Endothelial cell of umbilical vein (primary cell): ENCODE results near the gene HMGXB3. TPM values are rescaled to one million over a fixed set of nuclear protein-coding genes. Genes with fewer than 3 reads are reported as not detected.

ENCODE experiments used
- BruUV-seq: library from RNA; stranded (reverse); fragments of 400-500 nt; replicated peaks from 2 replicates; lab custom pipeline; 2021; lab: Mats Ljungman, UMichigan
- CTCF ChIA-PET: fragments of 300-600, 350-600 bp; sonication (Branson Sonifier 250); formaldehyde crosslinking; loops from one replicate; lab custom pipeline; 2021; ENCODE audit warnings: antibody characterized with exemption, inconsistent platforms; lab: Charles Lee
- POLR2A ChIA-PET: fragments of 300-600, 350-600 bp; sonication (Branson Sonifier 250); formaldehyde crosslinking; loops from one replicate; lab custom pipeline; 2021; ENCODE audit warnings: antibody characterized with exemption, inconsistent platforms; lab: Charles Lee
- DNase-seq: peaks from one replicate; pipeline ENCODE4 v3.0.0-alpha.2; 2011; ENCODE audit warnings: low read depth, low spot score
- FAIRE-seq: peaks from 2 replicates; lab custom pipeline; 2011; peaks lifted over from hg19 to GRCh38; lab: Jason Lieb, UNC
- H2AFZ ChIP-seq: 2 replicates; pipeline ENCODE4 v1.6.0; 2012; ENCODE audit warnings: low read depth, low read length, control low read depth, inconsistent platforms
- H3K27ac ChIP-seq: 2 replicates; pipeline ENCODE4 v1.5.1; 2011; ENCODE audit warnings: low read depth, mild to moderate bottlenecking, control low read depth, low read length, moderate library complexity; ENCODE audit not compliant: insufficient read depth
- H3K27me3 ChIP-seq, 2 experiments: 2 replicates each; pipeline versions ENCODE4 v1.6.0 to v1.6.1; 2011; ENCODE audit warnings: low read length in 2 of 2, mixed read lengths in 1 of 2; ENCODE audit not compliant: control insufficient read depth in 2 of 2, insufficient read depth in 2 of 2
- H3K36me3 ChIP-seq, 2 experiments: 2 replicates in 1 of 2; 3 replicates in 1 of 2; pipeline ENCODE4 v1.5.1; 2011; ENCODE audit warnings: low read length in 2 of 2, mild to moderate bottlenecking in 1 of 2, moderate library complexity in 1 of 2; ENCODE audit not compliant: control insufficient read depth in 2 of 2, insufficient read depth in 2 of 2; ENCODE audit errors: extremely low read depth in 1 of 2
- H3K4me1 ChIP-seq: 3 replicates; pipeline ENCODE4 v1.5.1; 2011; ENCODE audit warnings: mild to moderate bottlenecking, low read length; ENCODE audit not compliant: control insufficient read depth, insufficient read depth; ENCODE audit errors: extremely low read depth
- H3K4me2 ChIP-seq: 2 replicates; pipeline ENCODE4 v1.6.1; 2011; ENCODE audit warnings: low read length, control low read depth, mixed read lengths; ENCODE audit not compliant: insufficient read depth
- H3K4me3 ChIP-seq, 3 experiments: fragments of 200-600 bp in 1 of 3; sonication (generic), shearing (Covaris generic) in 1 of 3; replicated peaks in 1 of 3; 2 replicates each; pipeline ENCODE4 v1.5.1; 2011 to 2016; ENCODE audit warnings: control low read depth in 3 of 3, low read length in 3 of 3, mild to moderate bottlenecking in 2 of 3, inconsistent platforms in 1 of 3, low read depth in 1 of 3, moderate library complexity in 1 of 3; ENCODE audit not compliant: insufficient read depth in 1 of 3
- H3K79me2 ChIP-seq: 2 replicates; pipeline ENCODE4 v1.6.0; 2012; ENCODE audit warnings: low read length, inconsistent platforms; ENCODE audit not compliant: control insufficient read depth, insufficient read depth
- H3K9ac ChIP-seq: replicated peaks from 2 replicates; pipeline ENCODE3; 2011; ENCODE audit warnings: low read length, control low read depth; ENCODE audit not compliant: insufficient read depth; ENCODE audit errors: extremely low read depth
- H3K9me1 ChIP-seq: replicated peaks from 3 replicates; pipeline ENCODE4 v1.6.0; 2011; ENCODE audit warnings: mild to moderate bottlenecking, low read length; ENCODE audit not compliant: control insufficient read depth, insufficient read depth; ENCODE audit errors: extremely low read depth
- H3K9me3 ChIP-seq: replicated peaks from 2 replicates; pipeline ENCODE4 v1.5.1; 2012; ENCODE audit warnings: low read length, inconsistent platforms; ENCODE audit not compliant: control insufficient read depth, insufficient read depth
- H4K20me1 ChIP-seq: replicated peaks from 2 replicates; pipeline ENCODE3; 2011; ENCODE audit warnings: mild to moderate bottlenecking, low read length; ENCODE audit not compliant: control insufficient read depth, insufficient read depth; ENCODE audit errors: extremely low read depth
- EZH2 ChIP-seq: IDR thresholded peaks from 2 replicates; pipeline ENCODE4 v1.6.1; 2012; ENCODE audit warnings: borderline replicate concordance, low read depth, mild to moderate bottlenecking, moderate library complexity, low read length, inconsistent platforms; ENCODE audit not compliant: severe bottlenecking
- FOS ChIP-seq: IDR thresholded peaks from 2 replicates; pipeline ENCODE4 v1.6.1; 2011; ENCODE audit warnings: mild to moderate bottlenecking, low read length, moderate library complexity, borderline replicate concordance; ENCODE audit not compliant: insufficient read depth
- GATA2 ChIP-seq: IDR thresholded peaks from 2 replicates; pipeline ENCODE4 v1.7.0; 2011; ENCODE audit warnings: low read depth, mild to moderate bottlenecking, moderate library complexity, mixed read lengths, low read length; ENCODE audit not compliant: insufficient read length, insufficient read depth
- JUN ChIP-seq: IDR thresholded peaks from 2 replicates; pipeline ENCODE4 v1.6.1; 2011; ENCODE audit warnings: borderline replicate concordance, low read depth; ENCODE audit not compliant: insufficient read length, insufficient read depth
- MAX ChIP-seq: IDR thresholded peaks from 2 replicates; pipeline ENCODE4 v1.6.1; 2011; ENCODE audit not compliant: insufficient read depth, insufficient read length
- MYC ChIP-seq: IDR thresholded peaks from one replicate; pipeline ENCODE4 v1.6.1; 2011; ENCODE audit warnings: mild to moderate bottlenecking, low read depth, low read length
- POLR2A ChIP-seq: IDR thresholded peaks from 2 replicates; pipeline ENCODE4 v1.6.1; 2012; ENCODE audit warnings: low read depth, mild to moderate bottlenecking, control low read depth, low read length
- dilution Hi-C: fragments of 300-500 bp; cut with MboI; formaldehyde crosslinking; loops from one replicate; pipeline ENCODE4 v1.15.0; 2019; ENCODE audit warnings: low sequenced_read_pairs; ENCODE audit not compliant: extremely low pct_ligation_motif_present
- intact Hi-C: fragments of 100-400 bp; cut with micrococcal nuclease; formaldehyde crosslinking; loops from one replicate; pipeline ENCODE4 v1.10.0; 2022
- polyA plus RNA-seq, 4 experiments: library from polyadenylated mRNA; depleted of rRNA in 3 of 4; stranded (reverse) in 3 of 4; unstranded in 1 of 4; fragments of >200 nt; gene quantifications; 2 replicates each; pipeline versions ENCODE4 v1.2.1 to v1.2.3, GENCODE V29; 2011 to 2012; ENCODE audit warnings: missing spikeins in 1 of 4
- total RNA-seq: library from RNA; stranded (reverse); gene quantifications from 2 replicates; pipeline ENCODE4 v1.2.3, GENCODE V29; 2021

The HMGXB3 gene
- total and polyA plus RNA-seq, 2 donors (not counting 3 experiments of a cell fraction or from before 2014, with no cell fraction given): 34.8 to 52.6 TPM

- peaks cover 30% of the 10 kb centered on the region for H3K4me1 ChIP-seq
- H3K4me2 ChIP-seq: no peak overlapping the region
- no peak overlapping the region for H3K4me3 ChIP-seq
- H2AFZ ChIP-seq: no peak overlapping the region
- peaks cover 14 to 45% of the 10 kb centered on the region in 2 experiments for H3K36me3 ChIP-seq
- intact Hi-C loops: no loop called here
- ChIA-PET POLR2A (no interaction called here), CTCF (interaction anchor here (0.9 to 3.9 kb wide), 2 partner anchors 9 to 12 kb away, joined by 3 to 11 read pairs; no protein-coding TSS in a partner anchor)
- no peaks in the 10 kb centered on the region for H3K9me1 ChIP-seq
- no peaks in the 10 kb centered on the region for H3K27me3 ChIP-seq
- no peaks in the 10 kb centered on the region for H3K9me3 ChIP-seq
- H3K79me2 ChIP-seq: no peaks in the 10 kb centered on the region
- dilution Hi-C loops: no loop called here
- FAIRE-seq (no peak), DNase-seq (no peak)
- TF ChIP-seq MAX (no peak), GATA2 (no peak), MYC (no peak), POLR2A (no peak)
- no peak overlapping the region for H3K9ac ChIP-seq
- BruUV-seq: no TSS peak
- no peaks in the 10 kb centered on the region for H4K20me1 ChIP-seq
- H3K27ac ChIP-seq: no peak overlapping the region
These were observed 54.0 kb downstream of the HMGXB3 start for GRCh38 chr5:150054569-150054968.

- DNase-seq: no peak
- no peaks in the 10 kb centered on the region for H3K9me1 ChIP-seq
- no peak overlapping the region for H2AFZ ChIP-seq
- dilution Hi-C loops: no loop called here
- H3K79me2 ChIP-seq: no peaks in the 10 kb centered on the region
- ChIA-PET CTCF (interaction anchor here (0.9 to 3.9 kb wide), 2 partner anchors 8 to 11 kb away, joined by 3 to 11 read pairs; no protein-coding TSS in a partner anchor), POLR2A (no interaction called here)
- no peak overlapping the region for H3K9ac ChIP-seq
- peaks cover 23% of the 10 kb centered on the region for H3K4me1 ChIP-seq
- intact Hi-C loops: no loop called here
- FAIRE-seq: no peak
- H3K36me3 ChIP-seq: peaks cover 14 to 38% of the 10 kb centered on the region in 2 experiments
- H3K4me2 ChIP-seq: no peak overlapping the region
- no peaks in the 10 kb centered on the region for H3K9me3 ChIP-seq
- BruUV-seq: no TSS peak
- no peak overlapping the region for H3K4me3 ChIP-seq
- TF ChIP-seq POLR2A: no peak
- TF ChIP-seq EZH2: no peak
- no peak for TF ChIP-seq FOS
- TF ChIP-seq JUN: no peak
- no peak for TF ChIP-seq MYC
- TF ChIP-seq MAX: no peak
- H4K20me1 ChIP-seq: no peaks in the 10 kb centered on the region
- no peaks in the 10 kb centered on the region for H3K27me3 ChIP-seq
- H3K27ac ChIP-seq: no peak overlapping the region
These were observed 55.0 kb downstream of the HMGXB3 start for GRCh38 chr5:150055326-150056074.
